BLaER1 (cell line): ENCODE results near the gene RAMP3.

ENCODE experiments used
- H3K27ac ChIP-seq: shearing (Covaris generic); formaldehyde crosslinking; 2 replicates; pipeline ENCODE4 v1.8.1; 2022
- H3K27me3 ChIP-seq: shearing (Covaris generic); formaldehyde crosslinking; 2 replicates; pipeline ENCODE4 v1.8.1; 2022
- H3K36me3 ChIP-seq: shearing (Covaris generic); formaldehyde crosslinking; 2 replicates; pipeline ENCODE4 v1.8.1; 2022
- H3K4me1 ChIP-seq: shearing (Covaris generic); formaldehyde crosslinking; 2 replicates; pipeline ENCODE4 v1.8.1; 2022
- H3K4me2 ChIP-seq: shearing (Covaris generic); formaldehyde crosslinking; 2 replicates; pipeline ENCODE4 v1.8.1; 2022
- H3K4me3 ChIP-seq: shearing (Covaris generic); formaldehyde crosslinking; 2 replicates; pipeline ENCODE4 v1.8.1; 2022
- H3K9ac ChIP-seq: shearing (Covaris generic); formaldehyde crosslinking; 2 replicates; pipeline ENCODE4 v1.8.1; 2022
- H3K9me3 ChIP-seq: shearing (Covaris generic); formaldehyde crosslinking; 2 replicates; pipeline ENCODE4 v1.8.1; 2022
- H4K20me1 ChIP-seq: shearing (Covaris generic); formaldehyde crosslinking; 2 replicates; pipeline ENCODE4 v1.8.1; 2022
- Cebpa-rat ChIP-seq: shearing (Covaris generic); IDR thresholded peaks from 2 replicates; pipeline ENCODE4 v1.8.1; 2022

Gene RAMP3

GRCh38 chr7:45217358-45217757 lies 59.8 kb downstream of the RAMP3 start:
- H3K27ac ChIP-seq, result no peak overlapping the region
- H4K20me1 ChIP-seq, result no peaks in the 10 kb centered on the region
- TF ChIP-seq Cebpa-rat, result no peak
- H3K4me3 ChIP-seq, result no peak overlapping the region
- no peak overlapping the region for H3K9ac ChIP-seq
- H3K4me2 ChIP-seq, result no peak overlapping the region
- H3K4me1 ChIP-seq, result peaks cover 22% of the 10 kb centered on the region
- no peaks in the 10 kb centered on the region for H3K36me3 ChIP-seq
- peaks cover 16% of the 10 kb centered on the region for H3K9me3 ChIP-seq
- no peaks in the 10 kb centered on the region for H3K27me3 ChIP-seq

- Histone ChIP-seq H3K4me3 (no peak overlapping the region), H3K27ac (no peak overlapping the region), H3K27me3 (no peaks in the 10 kb centered on the region), H3K9ac (no peak overlapping the region), H4K20me1 (no peaks in the 10 kb centered on the region), H3K9me3 (no peaks in the 10 kb centered on the region), H3K4me1 (peaks cover 22% of the 10 kb centered on the region), H3K36me3 (no peaks in the 10 kb centered on the region), H3K4me2 (no peak overlapping the region)
- no peak for TF ChIP-seq Cebpa-rat
Measured at GRCh38 chr7:45219130-45219529, 61.5 kb downstream of the RAMP3 start.

DNA sequence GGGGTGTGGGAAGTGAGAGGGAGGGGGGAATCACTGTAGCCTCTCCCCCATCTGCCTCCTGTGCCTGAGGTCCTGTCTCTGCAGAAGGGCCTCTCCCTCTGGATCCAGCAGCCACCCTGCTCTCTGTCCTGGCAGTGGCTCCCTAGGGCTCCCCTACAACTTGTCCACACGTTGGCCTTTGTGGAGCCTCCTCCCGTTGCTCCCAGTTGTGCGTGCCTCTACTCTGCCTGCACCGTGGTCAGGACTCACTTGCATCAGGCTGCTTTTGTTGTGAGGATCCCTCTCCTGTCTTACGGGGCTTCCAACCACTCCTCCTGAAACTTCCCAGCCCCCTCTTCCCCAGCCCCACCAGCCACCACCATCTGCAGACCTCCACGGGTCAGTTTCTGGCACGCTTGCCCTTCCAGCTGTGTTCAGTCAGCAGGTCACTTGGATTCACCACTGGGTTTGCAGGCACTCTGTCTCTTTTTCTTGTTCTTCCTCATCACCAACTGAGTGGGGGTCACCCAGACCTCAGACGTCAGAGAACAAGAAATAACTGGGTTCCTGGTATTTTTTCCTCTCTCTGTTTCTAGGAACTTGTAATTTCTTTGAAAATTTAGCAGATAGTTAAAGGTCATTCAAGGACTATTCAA lies 62.3 kb downstream of the RAMP3 start:
- Histone ChIP-seq H3K27me3 (no peaks in the 10 kb centered on the region), H3K27ac (no peak overlapping the region), H3K4me1 (peaks cover 22% of the 10 kb centered on the region), H3K36me3 (no peaks in the 10 kb centered on the region), H3K9ac (no peak overlapping the region), H3K4me3 (no peak overlapping the region), H3K4me2 (no peak overlapping the region), H4K20me1 (no peaks in the 10 kb centered on the region), H3K9me3 (no peaks in the 10 kb centered on the region)
- TF ChIP-seq Cebpa-rat, result no peak

GRCh38 chr7:45220846-45221618 lies 63.4 kb downstream of the RAMP3 start:
- no peak overlapping the region for H3K4me3 ChIP-seq
- H3K9ac ChIP-seq, result no peak overlapping the region
- H4K20me1 ChIP-seq, result no peaks in the 10 kb centered on the region
- H3K27me3 ChIP-seq, result no peaks in the 10 kb centered on the region
- no peak for TF ChIP-seq Cebpa-rat
- no peak overlapping the region for H3K27ac ChIP-seq
- H3K4me2 ChIP-seq, result peak overlapping the region; percentile 41
- H3K36me3 ChIP-seq, result no peaks in the 10 kb centered on the region
- H3K4me1 ChIP-seq, result peaks cover 22% of the 10 kb centered on the region
- H3K9me3 ChIP-seq, result no peaks in the 10 kb centered on the region

GRCh38 chr7:45221896-45222604 lies 64.5 kb downstream of the RAMP3 start:
- Histone ChIP-seq H4K20me1 (no peaks in the 10 kb centered on the region), H3K36me3 (no peaks in the 10 kb centered on the region), H3K4me1 (peaks cover 22% of the 10 kb centered on the region), H3K9me3 (no peaks in the 10 kb centered on the region), H3K4me2 (no peak overlapping the region), H3K4me3 (no peak overlapping the region), H3K27me3 (no peaks in the 10 kb centered on the region), H3K9ac (no peak overlapping the region), H3K27ac (no peak overlapping the region)
- no peak for TF ChIP-seq Cebpa-rat

DNA sequence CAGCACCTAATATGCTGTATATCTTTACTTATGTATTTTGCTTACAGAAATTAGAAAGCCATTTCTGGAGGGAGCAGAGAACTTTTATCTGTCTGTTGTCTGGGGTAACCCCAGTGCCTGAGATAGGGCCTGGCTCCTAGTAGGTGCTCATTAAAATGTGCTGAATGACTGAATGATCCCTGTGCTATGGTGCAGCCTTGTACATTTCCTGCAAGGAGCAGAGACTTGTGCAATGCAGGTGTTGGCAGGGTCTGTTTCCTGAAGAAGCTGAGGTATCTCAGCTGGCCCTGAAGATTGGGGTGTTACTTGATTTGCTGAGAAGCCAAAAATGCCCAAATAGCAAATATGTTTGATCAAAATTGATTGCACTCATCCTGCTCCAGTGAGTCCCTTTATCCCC lies 65.5 kb downstream of the RAMP3 start:
- H3K4me3 ChIP-seq, result no peak overlapping the region
- peaks cover 22% of the 10 kb centered on the region for H3K4me1 ChIP-seq
- no peak overlapping the region for H3K4me2 ChIP-seq
- H3K9me3 ChIP-seq, result no peaks in the 10 kb centered on the region
- TF ChIP-seq Cebpa-rat, result no peak
- no peaks in the 10 kb centered on the region for H3K27me3 ChIP-seq
- H3K36me3 ChIP-seq, result no peaks in the 10 kb centered on the region
- H4K20me1 ChIP-seq, result no peaks in the 10 kb centered on the region
- H3K9ac ChIP-seq, result no peak overlapping the region
- H3K27ac ChIP-seq, result no peak overlapping the region

GRCh38 chr7:45223728-45224630 lies 66.4 kb downstream of the RAMP3 start:
- no peaks in the 10 kb centered on the region for H3K27me3 ChIP-seq
- H3K9me3 ChIP-seq, result no peaks in the 10 kb centered on the region
- no peak overlapping the region for H3K27ac ChIP-seq
- no peaks in the 10 kb centered on the region for H4K20me1 ChIP-seq
- H3K36me3 ChIP-seq, result no peaks in the 10 kb centered on the region
- H3K4me1 ChIP-seq, result peaks cover 28% of the 10 kb centered on the region
- H3K4me3 ChIP-seq, result no peak overlapping the region
- no peak for TF ChIP-seq Cebpa-rat
- H3K4me2 ChIP-seq, result no peak overlapping the region
- no peak overlapping the region for H3K9ac ChIP-seq

GRCh38 chr7:45224832-45225231 lies 67.2 kb downstream of the RAMP3 start:
- H3K4me1 ChIP-seq, result peaks cover 32% of the 10 kb centered on the region
- no peaks in the 10 kb centered on the region for H3K27me3 ChIP-seq
- no peak overlapping the region for H3K4me3 ChIP-seq
- no peak for TF ChIP-seq Cebpa-rat
- H3K36me3 ChIP-seq, result no peaks in the 10 kb centered on the region
- H3K27ac ChIP-seq, result no peak overlapping the region
- H4K20me1 ChIP-seq, result no peaks in the 10 kb centered on the region
- no peaks in the 10 kb centered on the region for H3K9me3 ChIP-seq
- H3K4me2 ChIP-seq, result no peak overlapping the region
- no peak overlapping the region for H3K9ac ChIP-seq

DNA sequence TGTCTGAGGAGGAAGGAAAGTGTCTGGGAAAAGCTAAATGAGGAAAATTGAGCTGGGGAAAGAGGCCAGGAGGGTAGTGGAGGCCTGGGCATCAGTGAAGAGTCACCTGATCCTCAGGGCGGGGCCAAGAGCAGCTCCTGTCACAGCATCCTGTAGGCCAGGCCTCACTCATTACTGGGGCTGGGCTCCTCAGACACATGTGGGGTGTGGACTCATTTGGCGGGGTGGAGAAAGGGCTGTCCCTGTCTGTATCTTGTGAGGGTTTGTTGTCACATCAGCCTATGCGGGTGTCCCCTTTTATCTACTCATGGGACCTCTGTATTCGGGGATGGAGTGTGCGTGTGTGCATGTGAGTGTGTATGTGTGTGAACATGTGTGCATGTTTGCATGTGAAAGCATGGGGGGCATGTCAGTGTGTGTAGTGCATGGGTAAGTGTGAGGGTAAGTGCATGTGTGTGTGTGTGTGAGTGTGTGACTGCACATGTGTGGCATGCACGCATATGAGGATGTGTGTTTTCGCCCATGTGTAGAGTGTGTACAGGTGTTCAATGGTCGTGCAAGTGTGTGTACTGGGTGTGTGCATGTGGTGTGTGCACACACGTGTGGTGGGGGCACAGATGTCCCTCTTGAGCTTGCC lies 67.8 kb downstream of the RAMP3 start:
- Histone ChIP-seq H4K20me1 (no peaks in the 10 kb centered on the region), H3K4me3 (no peak overlapping the region), H3K36me3 (no peaks in the 10 kb centered on the region), H3K27ac (no peak overlapping the region), H3K4me1 (peaks cover 26% of the 10 kb centered on the region), H3K27me3 (no peaks in the 10 kb centered on the region), H3K9me3 (no peaks in the 10 kb centered on the region), H3K9ac (no peak overlapping the region), H3K4me2 (no peak overlapping the region)
- TF ChIP-seq Cebpa-rat, result no peak
